Right renal pelvis (tissue), 4 donors: ENCODE results near the gene KRT3. TPM values are rescaled to one million over a fixed set of nuclear protein-coding genes. Genes with fewer than 3 reads are reported as not detected.
"Not testable (repeated sequence)": the region's sequence is repeated elsewhere in the genome, so short reads cannot be mapped to it uniquely, and the experiment has no call there.

Source experiments
- DNase-seq, 4 donors: peaks; one replicate each; pipeline ENCODE4 v3.0.0-alpha.2; 2013; ENCODE audit warnings: low read depth in 4 of 4, low spot score in 3 of 4, missing footprints in 1 of 4
- polyA plus RNA-seq, 4 donors: library from polyadenylated mRNA; unstranded; fragments of 120-200 nt; gene quantifications; one replicate each; pipeline ENCODE4 v1.2.1, GENCODE V29; 2013; ENCODE audit not compliant: insufficient read length in 4 of 4

The KRT3 gene
- polyA plus RNA-seq, 4 donors = not detected

- DNase-seq = no peak
Observed at GRCh38 chr12:52799505-52800211, 3.7 kb upstream of the KRT3 start.

DNA sequence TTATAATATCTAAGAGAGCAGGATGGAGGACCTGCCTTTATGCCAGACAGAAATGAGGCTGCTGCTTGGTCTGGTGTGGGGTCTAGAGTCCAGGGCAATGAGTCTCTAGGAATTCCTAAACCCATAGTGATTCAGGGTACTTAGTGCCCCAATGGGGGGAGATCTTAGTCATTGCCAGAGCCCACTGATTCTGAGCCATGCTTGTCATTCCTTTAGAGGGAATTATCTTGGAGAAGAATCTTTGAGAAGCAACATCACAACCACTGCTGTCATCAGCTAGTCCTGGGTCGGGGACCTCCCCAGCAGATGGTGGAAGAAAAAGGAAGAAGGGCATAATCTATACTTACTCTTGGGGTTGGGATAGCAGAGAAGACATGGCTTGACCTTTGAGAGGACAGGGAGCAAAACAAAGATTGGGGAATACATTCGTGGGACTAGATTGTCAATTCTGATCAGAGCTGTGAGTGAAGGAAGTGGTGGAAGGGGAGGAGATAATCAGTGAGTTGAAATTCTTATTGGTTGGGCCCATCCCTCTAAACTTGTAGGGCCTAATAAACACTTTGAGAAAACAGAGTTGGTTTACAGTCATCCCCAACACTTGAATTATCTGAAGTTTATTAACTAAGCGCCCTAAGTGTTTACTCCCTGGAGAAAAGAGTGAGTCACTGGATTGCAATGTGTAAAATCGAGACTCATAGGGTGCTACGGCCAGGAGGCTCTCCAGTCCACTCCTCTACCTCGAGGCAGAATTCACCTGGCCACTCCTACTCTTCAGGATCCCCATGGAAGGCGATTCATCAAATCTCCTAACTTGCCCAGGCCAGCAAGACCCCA, 3.0 kb upstream of the KRT3 start:
- no peak for DNase-seq

DNA sequence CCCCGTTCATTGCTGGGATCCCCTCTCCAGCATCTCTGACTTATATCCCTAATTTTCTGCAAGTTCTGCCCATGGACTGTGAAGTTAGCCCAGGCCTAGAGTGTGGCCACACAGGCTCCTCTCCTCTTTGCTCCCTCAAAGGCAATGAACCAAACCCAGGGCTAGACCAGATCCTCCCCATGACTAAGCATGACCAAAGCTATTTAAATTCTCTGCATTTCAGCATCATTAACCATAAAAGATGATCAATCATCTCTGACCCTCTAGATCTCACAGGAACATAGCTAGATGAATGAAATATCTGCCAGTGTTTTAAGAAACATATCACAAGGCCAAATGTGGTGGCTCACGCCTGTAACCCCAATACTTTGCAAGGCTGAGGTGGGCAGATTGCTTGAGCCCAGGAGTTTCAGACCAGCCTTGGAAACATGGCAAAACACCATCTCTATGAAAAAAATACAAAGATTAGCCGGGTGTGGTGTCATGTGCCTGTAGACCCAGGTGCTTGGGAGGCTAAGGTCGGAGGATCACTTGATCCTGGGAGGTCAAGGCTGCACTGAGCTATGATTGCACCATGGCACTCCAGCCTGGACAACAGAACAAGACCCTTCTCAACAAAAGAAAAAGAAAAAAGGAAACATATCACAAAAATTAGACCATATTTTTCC, 2.2 kb upstream of the KRT3 start:
- no peak for DNase-seq

GRCh38 chr12:52797529-52797894, 1.6 kb upstream of the KRT3 start:
- DNase-seq = no peak

DNA sequence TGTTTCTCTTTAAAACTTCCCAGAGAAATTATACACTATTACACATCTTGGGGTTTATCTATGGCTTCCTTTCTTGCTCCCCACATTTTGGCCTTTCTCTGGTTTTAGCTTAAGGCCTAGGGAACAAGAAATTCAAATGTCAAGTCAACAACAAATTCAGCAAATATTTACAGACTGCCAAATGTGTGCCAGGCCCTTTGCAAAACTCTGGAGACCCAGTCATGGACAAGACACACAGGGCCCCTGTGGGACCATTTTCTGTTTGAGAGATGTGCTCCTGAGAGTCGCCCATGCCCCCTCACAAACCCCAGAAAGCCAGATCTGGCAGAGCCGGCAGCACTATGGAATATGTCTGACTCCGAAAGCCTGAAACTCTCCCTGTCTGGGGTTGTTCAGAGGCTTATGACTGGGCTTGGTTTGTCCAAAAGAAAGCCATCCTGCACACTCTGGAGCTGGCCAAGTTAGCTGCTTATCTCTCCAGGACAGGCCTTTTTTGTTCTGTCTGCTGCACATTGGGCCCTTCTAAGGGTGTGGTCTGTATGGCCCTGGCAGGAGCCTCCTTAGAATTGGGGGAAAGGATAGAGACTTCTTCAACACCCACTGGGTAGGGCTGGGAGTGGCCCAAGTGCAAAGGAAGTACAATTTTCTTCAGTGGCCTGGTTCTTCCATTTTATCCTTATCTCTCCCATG, 1.1 kb upstream of the KRT3 start:
- DNase-seq = no peak

- DNase-seq = no peak
Observed at GRCh38 chr12:52796429-52796794, 495 bp upstream of the KRT3 start.

GRCh38 chr12:52795332-52795674, 614 bp downstream of the KRT3 start:
- DNase-seq = not testable (repeated sequence)

- DNase-seq = no peak
Observed at GRCh38 chr12:52794479-52795331, 1.2 kb downstream of the KRT3 start.

DNA sequence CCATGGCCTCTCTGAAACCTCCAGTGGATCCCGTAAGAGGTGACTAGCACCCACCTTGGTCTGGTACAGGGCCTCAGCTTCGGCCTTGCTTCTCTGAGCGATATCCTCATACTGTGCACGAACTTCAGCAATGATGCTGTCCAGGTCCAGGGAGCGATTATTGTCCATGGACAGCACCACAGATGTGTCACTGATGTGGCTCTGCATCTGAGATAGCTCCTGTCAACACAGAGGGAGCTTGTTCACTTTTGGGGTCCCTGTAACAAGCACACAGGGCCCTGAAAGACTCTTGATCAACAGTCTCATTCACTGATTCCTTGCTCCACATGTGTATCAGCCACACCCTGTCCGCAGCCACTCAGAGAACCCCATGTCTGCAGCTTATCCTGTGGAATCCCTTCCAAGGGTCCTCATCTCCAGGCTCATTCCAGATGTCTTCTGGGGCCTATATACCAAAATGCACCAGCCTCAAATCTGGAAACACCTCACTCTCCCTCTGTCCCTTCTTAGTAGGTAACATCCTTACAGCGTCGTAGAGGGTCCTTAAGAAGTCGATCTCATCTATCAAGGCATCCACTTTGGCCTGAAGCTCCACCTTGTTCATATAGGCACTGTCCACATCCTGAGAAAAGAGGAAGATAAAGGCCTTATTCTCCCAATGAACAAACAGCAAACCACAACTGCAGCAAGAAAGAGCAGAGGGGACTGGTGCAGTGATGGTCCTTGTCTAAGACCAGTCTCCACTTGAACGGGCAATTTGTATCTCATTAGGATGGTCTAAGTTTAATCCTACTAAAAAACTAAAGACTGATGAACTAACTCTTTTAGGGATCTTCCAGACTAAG, 3.5 kb downstream of the KRT3 start:
- DNase-seq = no peak

DNA sequence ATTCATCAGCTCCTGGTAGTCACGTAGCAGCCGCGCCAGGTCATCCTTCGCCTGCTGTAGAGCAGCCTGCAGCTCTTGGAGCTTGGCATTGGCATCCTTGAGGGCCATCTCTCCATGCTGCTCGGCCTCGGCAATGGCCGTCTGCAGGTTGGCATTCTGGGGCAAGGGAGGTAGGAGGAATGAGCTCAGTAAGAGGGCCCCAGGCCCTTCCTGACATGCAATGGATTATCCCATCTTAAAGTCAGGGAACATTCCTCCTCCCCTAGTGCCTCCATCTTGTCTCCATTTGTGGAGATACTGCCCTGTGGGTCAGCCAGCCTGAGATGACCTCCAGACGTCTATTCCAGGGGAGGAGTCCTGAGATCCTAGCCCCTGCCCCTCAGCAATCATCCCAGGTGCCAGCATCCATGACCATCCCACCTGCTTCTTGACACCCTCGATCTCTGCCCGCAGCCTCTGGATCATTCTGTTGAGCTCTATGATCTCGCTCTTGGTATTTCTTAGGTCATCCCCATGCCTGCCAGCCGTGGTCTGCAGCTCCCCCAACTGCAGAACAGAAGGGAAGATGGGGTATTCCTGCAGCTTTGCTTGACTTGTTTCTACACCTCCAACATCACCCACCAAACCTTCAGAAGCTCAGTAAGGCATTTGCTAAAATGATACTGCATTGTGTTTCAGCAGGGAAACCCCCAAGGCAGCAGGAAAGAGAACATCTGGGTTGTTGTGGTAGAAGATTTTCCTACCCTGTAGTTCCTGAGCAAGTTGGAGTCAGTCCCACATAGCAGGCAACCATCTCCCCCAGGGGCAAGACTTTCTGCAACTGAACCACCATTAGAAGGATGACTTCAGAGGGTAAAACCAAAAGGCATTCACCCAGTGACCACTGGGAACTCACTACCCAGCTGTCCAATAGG, 4.4 kb downstream of the KRT3 start:
- no peak for DNase-seq

DNA sequence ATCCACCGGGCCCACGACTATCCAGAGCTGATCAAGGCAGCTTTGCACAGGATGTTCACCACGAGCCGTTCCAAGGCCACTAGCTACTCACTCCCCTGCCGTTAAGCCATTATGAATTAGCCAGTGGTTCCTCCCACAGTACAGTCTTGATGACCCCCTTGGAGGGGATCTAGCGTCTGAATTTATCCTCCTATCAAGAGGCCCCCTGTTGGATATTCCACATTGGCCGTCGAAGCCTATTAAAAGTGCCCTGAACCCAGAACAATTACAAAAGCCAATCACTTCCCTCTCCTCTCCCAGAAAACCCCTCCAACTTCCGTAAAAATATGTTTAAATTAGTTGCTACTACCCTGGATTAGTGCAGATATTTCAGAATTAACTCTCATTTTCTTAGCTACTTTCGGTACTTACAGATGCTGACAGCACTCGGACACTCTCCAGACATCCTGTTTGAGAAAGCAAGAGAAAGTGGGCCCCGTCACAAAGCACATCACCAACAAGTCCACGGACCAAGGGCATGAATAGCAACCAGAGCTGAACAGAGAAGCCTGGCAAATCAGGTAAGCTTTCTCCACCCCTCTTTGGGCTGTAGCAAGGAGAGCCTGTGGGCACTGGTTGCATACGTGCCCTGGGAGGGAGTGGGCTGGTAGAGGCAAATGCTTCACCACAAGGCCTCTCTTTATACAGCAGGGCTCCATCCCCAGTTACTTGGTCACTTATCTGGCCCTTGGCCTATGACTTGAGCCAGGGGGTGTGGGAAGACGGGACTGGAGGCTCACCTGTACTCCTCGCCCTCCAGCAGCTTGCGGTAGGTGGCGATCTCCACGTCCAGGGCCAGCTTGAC, 5.3 kb downstream of the KRT3 start:
- no peak for DNase-seq

DNA sequence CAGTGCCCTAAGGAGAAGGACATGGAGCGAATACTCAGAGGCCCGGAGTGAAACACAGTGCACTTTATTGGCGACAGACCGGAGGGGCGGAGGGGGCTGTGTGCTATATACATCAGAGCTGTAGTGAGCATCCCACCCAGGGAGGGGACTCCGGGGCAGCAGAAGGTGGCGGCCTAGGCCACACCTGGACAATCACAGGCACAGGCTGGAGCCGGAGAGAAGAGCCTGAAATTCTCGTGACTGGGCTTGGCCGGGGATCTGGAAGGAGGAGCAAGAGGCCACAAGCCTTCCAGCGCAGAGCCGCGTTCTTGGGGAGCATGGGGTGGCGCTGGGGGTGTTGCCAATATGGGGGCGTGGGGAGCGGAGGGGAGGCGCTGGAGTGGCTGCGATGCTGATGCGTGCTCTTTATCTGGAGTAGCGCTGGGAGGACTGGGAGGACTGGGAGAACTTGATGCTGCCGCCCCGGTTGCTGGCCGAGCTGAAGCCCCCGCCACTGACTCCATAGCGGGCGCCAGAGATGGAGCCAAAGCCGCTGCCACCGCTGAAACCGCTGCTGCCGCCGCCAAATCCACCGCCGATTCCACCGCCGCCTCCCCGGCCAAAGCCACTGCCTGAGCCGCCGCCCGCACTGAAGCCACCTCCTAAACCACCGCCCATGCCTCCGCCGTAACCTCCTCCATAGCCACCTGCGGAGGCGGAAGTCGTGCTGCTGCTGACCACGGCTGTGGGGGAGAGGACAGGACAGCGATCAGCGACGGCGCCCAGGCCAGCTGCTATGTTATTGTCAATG, 6.1 kb downstream of the KRT3 start:
- no peak for DNase-seq

DNA sequence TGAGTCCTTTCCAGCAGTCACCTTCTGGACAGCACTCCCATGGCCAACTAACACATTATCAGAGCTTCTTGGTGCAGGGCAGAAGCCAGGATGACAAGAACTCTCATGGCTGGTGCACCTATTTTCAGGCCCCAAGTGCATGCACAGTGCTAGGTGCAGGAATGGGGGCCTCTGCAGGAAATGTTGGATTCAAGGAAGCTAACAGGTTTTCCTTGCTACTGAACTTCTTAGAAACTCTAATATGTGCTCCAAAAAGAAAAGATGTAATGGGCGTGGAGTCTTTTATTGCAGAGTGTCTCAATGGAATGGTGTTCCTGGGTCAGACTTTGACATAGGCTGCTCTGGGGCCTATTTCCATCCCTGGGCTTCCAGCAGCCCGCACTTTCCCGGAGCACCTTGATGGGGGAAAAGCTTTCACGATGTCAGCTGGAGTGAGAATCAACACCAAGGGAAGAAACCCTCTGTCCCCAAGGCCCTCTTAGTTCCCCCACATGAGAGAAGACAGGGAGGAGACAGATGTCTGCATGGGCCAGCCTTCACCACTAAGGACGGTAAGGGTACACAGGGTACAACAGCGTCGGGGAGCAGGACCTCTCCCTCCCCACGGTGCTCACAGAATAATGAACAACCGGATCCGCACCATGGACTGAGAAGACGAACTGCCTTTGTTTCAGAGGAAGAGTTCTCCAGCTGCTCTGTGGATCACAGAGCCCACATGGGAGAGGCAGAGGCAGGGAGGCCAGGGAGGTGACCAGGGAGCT, 6.9 kb downstream of the KRT3 start:
- no peak for DNase-seq

DNA sequence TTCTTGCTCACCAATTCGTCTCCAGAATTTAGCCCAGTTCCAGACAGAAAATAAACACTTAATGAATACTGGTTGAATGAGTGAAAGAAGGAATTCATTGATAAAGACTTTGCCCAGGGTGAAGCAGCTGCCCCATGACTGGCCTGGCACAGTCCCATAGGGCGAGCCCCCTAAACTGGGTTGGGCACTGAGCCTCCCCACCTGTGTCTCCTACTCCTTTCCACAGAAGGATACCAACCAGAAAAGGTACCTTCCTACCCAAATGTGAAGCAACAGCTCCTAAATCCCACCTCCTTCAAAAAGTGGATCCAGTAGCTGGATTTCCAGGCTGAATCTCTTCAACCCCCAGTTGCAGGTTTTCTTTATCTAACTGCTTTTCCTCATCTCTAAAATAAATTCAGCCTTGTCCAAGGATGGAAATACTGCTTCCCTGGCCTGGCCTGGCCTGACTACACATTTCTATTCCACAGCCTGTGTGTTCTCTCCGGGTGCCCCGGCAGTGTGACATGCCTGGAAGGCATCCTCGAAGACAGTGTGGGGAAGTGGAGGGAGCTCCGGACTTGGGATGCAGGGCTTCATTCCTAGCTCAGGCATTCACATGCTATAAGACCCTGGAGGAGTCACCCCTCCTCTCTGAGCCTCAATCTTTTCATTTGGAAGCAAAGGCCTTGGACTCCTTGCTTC, 7.6 kb downstream of the KRT3 start:
- no peak for DNase-seq
